Airway epithelial cell (primary cell): ENCODE data around the gene MASP1. TPM values are rescaled to one million over a fixed set of nuclear protein-coding genes. Genes with fewer than 3 reads are reported as not detected.

Source experiments
- total RNA-seq: library from RNA; depleted of rRNA; stranded (reverse); fragments of >200 nt; gene quantifications from 2 replicates; pipeline ENCODE4 v1.2.3, GENCODE V29; 2015

Gene MASP1, protein sequence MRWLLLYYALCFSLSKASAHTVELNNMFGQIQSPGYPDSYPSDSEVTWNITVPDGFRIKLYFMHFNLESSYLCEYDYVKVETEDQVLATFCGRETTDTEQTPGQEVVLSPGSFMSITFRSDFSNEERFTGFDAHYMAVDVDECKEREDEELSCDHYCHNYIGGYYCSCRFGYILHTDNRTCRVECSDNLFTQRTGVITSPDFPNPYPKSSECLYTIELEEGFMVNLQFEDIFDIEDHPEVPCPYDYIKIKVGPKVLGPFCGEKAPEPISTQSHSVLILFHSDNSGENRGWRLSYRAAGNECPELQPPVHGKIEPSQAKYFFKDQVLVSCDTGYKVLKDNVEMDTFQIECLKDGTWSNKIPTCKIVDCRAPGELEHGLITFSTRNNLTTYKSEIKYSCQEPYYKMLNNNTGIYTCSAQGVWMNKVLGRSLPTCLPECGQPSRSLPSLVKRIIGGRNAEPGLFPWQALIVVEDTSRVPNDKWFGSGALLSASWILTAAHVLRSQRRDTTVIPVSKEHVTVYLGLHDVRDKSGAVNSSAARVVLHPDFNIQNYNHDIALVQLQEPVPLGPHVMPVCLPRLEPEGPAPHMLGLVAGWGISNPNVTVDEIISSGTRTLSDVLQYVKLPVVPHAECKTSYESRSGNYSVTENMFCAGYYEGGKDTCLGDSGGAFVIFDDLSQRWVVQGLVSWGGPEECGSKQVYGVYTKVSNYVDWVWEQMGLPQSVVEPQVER
- not detected in 2 replicates for total RNA-seq

DNA sequence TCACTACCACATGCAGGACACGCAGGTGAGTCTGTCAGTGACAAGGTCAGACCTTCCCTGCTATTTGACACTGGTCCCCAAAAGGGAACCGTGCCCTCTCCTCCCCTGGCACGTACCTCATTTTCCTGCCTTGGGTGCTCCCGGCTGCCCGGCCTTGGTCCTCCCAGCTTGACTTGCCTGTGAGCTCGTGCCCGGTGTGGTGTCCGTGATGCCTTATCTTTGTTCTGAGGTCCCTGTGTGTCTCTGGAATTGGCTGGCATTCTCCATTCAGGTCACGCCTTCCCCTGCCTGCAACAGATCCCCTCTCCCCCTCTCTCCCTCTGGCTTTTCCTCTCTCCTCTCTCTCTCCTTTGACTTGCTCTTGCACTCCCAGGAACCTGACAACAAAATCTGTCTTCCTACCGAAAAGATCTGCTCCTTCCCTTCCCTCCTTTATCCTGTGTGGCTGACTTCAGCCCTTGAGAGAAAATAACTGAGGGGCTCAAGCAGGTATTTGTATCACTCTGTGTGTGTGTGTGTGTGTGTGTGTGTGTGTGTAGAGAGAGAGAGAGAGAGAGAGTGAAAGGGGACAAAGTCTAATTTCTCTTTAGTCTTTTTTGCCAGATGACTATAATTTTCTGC is at the start of gene MASP1:
Gene MASP1, minus strand, starts transcription at position 226 of the 621 bp plus-strand sequence. Its CDS starts 105 bp downstream, at position 121.

DNA sequence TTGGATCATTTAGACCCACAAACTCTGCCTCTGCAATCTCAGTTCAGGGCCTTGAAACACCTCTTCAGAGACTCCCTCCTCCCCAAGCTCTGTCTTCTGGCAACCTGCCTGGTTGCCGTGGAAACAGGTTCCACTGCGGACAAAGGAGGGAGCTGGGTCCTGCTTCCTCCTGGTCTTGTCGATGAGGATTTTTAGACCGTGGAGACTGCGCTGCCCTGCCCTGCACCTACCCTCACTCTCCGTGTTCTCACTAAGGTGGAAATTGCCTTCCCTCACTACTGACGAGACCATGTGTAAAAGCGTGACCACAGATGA is 94.2 kb downstream of the MASP1 start, which contains the start of gene RTP1:
Gene RTP1, plus strand, starts transcription at position 152 of the 315 bp plus-strand sequence. Its CDS starts 30 bp downstream, at position 182.

Other genes with a start within 250 kb of the MASP1 start
- 37.4 and 46.6 TPM in 2 replicates for gene RPL39L, start 152.2 kb downstream of the MASP1 start, total RNA-seq
- gene RTP1, start 94.3 kb downstream of the MASP1 start, total RNA-seq = not detected in 2 replicates
- 0.07 TPM in 1 of 2 replicates, not detected in the other for gene RTP4, start 76.6 kb upstream of the MASP1 start, total RNA-seq